SK-N-SH treated with all-trans-retinoic acid at 6 μM for 48 hours (cell line): ENCODE measurements around the gene NQO1.

Experiments
- ATAC-seq: fragments of 200-7000 bp; cut with Tn5 transposase; 3 replicates; pipeline ENCODE4 v1.9.1; 2020; ENCODE audit warnings: mild to moderate bottlenecking, moderate library complexity
- ARNTL ChIP-seq: fragments of 450-650 bp; formaldehyde crosslinking; IDR thresholded peaks from 2 replicates; pipeline ENCODE4 v1.5.0; 2020; ENCODE audit warnings: low read depth, mild to moderate bottlenecking, moderate library complexity, borderline replicate concordance
- BACH2 ChIP-seq: fragments of 250-450 bp; sonication (Bioruptor Pico); IDR thresholded peaks from 2 replicates; pipeline ENCODE4 v1.9.0; 2021; ENCODE audit warnings: mild to moderate bottlenecking, borderline replicate concordance
- ESRRG ChIP-seq: fragments of 250-450 bp; sonication (Bioruptor Pico); IDR thresholded peaks from 2 replicates; pipeline ENCODE4 v1.6.1; 2021; ENCODE audit warnings: mild to moderate bottlenecking
- GLIS3 ChIP-seq: fragments of 250-450 bp; sonication (Bioruptor Pico); IDR thresholded peaks from 2 replicates; pipeline ENCODE4 v1.5.0; 2020; ENCODE audit warnings: mild to moderate bottlenecking, moderate library complexity
- ISL1 ChIP-seq: fragments of 250-450 bp; sonication (Bioruptor Pico); IDR thresholded peaks from 2 replicates; pipeline ENCODE4 v2.1.2; 2022; ENCODE audit warnings: mild to moderate bottlenecking, moderate library complexity
- OSR1 ChIP-seq: fragments of 250-450 bp; sonication (Bioruptor Pico); IDR thresholded peaks from 2 replicates; pipeline ENCODE4 v1.8.0; 2022; ENCODE audit warnings: moderate library complexity, mild to moderate bottlenecking, inconsistent platforms
- PPARA ChIP-seq: fragments of 250-450 bp; sonication (Bioruptor Pico); IDR thresholded peaks from 2 replicates; pipeline ENCODE4 v1.5.0; 2020; ENCODE audit warnings: mild to moderate bottlenecking, borderline replicate concordance
- RARB ChIP-seq: fragments of 250-450 bp; sonication (Bioruptor Pico); IDR thresholded peaks from 2 replicates; pipeline ENCODE4 v1.8.0; 2021; ENCODE audit warnings: mild to moderate bottlenecking, moderate library complexity
- SNAI2 ChIP-seq: fragments of 250-450 bp; sonication (Bioruptor Pico); IDR thresholded peaks from 2 replicates; pipeline ENCODE4 v1.5.0; 2020; ENCODE audit warnings: mild to moderate bottlenecking, moderate library complexity
- TCF4 ChIP-seq: fragments of 250-450 bp; sonication (Bioruptor Pico); IDR thresholded peaks from 2 replicates; pipeline ENCODE4 v1.8.0; 2021; ENCODE audit warnings: mild to moderate bottlenecking, moderate library complexity, borderline replicate concordance
- TOX ChIP-seq: fragments of 250-450 bp; sonication (Bioruptor Pico); IDR thresholded peaks from 2 replicates; pipeline ENCODE4 v1.8.0; 2021; ENCODE audit warnings: mild to moderate bottlenecking, moderate library complexity, borderline replicate concordance
- TSHZ2 ChIP-seq: fragments of 250-450 bp; sonication (Bioruptor Pico); IDR thresholded peaks from 2 replicates; pipeline ENCODE4 v1.5.0; 2020; ENCODE audit warnings: mild to moderate bottlenecking, moderate library complexity
- ZC3H10 ChIP-seq: fragments of 250-450 bp; sonication (Bioruptor Pico); IDR thresholded peaks from 2 replicates; pipeline ENCODE4 v1.5.1; 2021; ENCODE audit warnings: mild to moderate bottlenecking, moderate library complexity
- ZFP3 ChIP-seq: fragments of 250-450 bp; sonication (Bioruptor Pico); IDR thresholded peaks from 2 replicates; pipeline ENCODE4 v1.5.0; 2020; ENCODE audit warnings: mild to moderate bottlenecking, moderate library complexity
- ZFP30 ChIP-seq: fragments of 450-650 bp; formaldehyde crosslinking; IDR thresholded peaks from 2 replicates; pipeline ENCODE4 v1.5.0; 2022; ENCODE audit warnings: mild to moderate bottlenecking, moderate library complexity
- ZNF565 ChIP-seq: fragments of 450-650 bp; formaldehyde crosslinking; conservative IDR thresholded peaks from 2 replicates; pipeline ENCODE4 v1.5.0; 2020; ENCODE audit warnings: low read depth, mild to moderate bottlenecking, moderate library complexity
- ZNF8 ChIP-seq: fragments of 450-650 bp; formaldehyde crosslinking; IDR thresholded peaks from 2 replicates; pipeline ENCODE4 v1.5.0; 2020; ENCODE audit warnings: mild to moderate bottlenecking, moderate library complexity
- TF ChIP-seq, protein P1 (sequence below): fragments of 250-450 bp; sonication (Bioruptor Pico); IDR thresholded peaks from 2 replicates; pipeline ENCODE4 v1.8.0; 2020; ENCODE audit warnings: mild to moderate bottlenecking, moderate library complexity, borderline replicate concordance
- TF ChIP-seq, protein P2 (sequence below): fragments of 250-450 bp; sonication (Bioruptor Pico); IDR thresholded peaks from 2 replicates; pipeline ENCODE4 v1.8.0; 2021; ENCODE audit warnings: low read depth, mild to moderate bottlenecking, moderate library complexity, borderline replicate concordance
- TF ChIP-seq, protein P3 (sequence below): fragments of 250-450 bp; sonication (Bioruptor Pico); IDR thresholded peaks from 2 replicates; pipeline ENCODE4 v1.5.1; 2021; ENCODE audit warnings: mild to moderate bottlenecking, moderate library complexity

NQO1 gene

DNA sequence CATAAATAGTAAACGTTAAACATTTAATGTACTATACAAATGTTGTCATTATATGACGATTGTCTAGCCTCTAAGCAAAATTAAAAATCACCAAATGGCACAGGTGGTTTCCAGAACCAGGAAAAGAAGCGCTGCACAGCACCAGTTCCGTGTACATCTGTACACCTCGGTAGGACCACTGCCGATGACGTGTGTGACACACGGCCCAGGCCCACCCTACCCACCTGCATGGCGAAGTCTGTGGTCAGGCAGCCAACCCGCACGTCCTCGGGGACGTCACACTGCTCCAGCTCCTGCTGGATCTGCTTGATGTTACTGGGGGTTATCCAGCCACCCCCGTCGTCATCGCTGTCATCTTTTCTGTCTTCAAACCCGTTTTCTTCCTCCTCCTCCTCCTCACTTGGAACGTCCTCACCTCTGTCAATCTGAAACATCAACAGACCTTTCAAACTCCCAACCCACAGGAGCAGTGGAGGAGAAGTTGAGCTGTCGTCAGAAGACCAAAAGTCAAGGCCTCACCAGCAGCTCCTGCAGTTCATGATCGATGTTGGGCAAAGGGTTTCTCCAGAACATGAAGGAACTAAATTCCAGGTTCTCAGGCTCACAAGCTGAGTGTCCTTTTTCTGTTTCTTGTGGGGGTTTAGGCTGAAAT is 22.5 kb upstream of the NQO1 start (continued):
- TF ChIP-seq, protein P1, sequence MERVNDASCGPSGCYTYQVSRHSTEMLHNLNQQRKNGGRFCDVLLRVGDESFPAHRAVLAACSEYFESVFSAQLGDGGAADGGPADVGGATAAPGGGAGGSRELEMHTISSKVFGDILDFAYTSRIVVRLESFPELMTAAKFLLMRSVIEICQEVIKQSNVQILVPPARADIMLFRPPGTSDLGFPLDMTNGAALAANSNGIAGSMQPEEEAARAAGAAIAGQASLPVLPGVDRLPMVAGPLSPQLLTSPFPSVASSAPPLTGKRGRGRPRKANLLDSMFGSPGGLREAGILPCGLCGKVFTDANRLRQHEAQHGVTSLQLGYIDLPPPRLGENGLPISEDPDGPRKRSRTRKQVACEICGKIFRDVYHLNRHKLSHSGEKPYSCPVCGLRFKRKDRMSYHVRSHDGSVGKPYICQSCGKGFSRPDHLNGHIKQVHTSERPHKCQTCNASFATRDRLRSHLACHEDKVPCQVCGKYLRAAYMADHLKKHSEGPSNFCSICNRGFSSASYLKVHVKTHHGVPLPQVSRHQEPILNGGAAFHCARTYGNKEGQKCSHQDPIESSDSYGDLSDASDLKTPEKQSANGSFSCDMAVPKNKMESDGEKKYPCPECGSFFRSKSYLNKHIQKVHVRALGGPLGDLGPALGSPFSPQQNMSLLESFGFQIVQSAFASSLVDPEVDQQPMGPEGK: no peak
- TF ChIP-seq ZNF565 (CRISPR knock-in tag) (no peak), OSR1 (no peak), BACH2 (CRISPR knock-in tag) (no peak), RARB (CRISPR knock-in tag) (no peak), ZFP30 (no peak), SNAI2 (CRISPR knock-in tag) (no peak)
- TF ChIP-seq, protein P2, sequence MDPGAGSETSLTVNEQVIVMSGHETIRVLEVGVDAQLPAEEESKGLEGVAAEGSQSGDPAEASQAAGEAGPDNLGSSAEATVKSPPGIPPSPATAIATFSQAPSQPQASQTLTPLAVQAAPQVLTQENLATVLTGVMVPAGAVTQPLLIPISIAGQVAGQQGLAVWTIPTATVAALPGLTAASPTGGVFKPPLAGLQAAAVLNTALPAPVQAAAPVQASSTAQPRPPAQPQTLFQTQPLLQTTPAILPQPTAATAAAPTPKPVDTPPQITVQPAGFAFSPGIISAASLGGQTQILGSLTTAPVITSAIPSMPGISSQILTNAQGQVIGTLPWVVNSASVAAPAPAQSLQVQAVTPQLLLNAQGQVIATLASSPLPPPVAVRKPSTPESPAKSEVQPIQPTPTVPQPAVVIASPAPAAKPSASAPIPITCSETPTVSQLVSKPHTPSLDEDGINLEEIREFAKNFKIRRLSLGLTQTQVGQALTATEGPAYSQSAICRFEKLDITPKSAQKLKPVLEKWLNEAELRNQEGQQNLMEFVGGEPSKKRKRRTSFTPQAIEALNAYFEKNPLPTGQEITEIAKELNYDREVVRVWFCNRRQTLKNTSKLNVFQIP (CRISPR knock-in tag): no peak

GRCh38 chr16:69747115-69747514 is 20.8 kb upstream of the NQO1 start:
- ATAC-seq: no peak
- TF ChIP-seq OSR1: no peak

- TF ChIP-seq ZNF8 (CRISPR knock-in tag): no peak
- TF ChIP-seq PPARA (CRISPR knock-in tag): no peak
- TF ChIP-seq RARB (CRISPR knock-in tag): no peak
- TF ChIP-seq, protein P2 (CRISPR knock-in tag): no peak
- no peak for TF ChIP-seq ZNF565 (CRISPR knock-in tag)
- TF ChIP-seq ZFP3 (CRISPR knock-in tag): no peak
- no peak for TF ChIP-seq BACH2 (CRISPR knock-in tag)
- no peak for TF ChIP-seq TOX (CRISPR knock-in tag)
- no peak for TF ChIP-seq TCF4 (CRISPR knock-in tag)
- no peak for TF ChIP-seq ZC3H10
- no peak for TF ChIP-seq ISL1 (CRISPR knock-in tag)
- TF ChIP-seq, protein P3, sequence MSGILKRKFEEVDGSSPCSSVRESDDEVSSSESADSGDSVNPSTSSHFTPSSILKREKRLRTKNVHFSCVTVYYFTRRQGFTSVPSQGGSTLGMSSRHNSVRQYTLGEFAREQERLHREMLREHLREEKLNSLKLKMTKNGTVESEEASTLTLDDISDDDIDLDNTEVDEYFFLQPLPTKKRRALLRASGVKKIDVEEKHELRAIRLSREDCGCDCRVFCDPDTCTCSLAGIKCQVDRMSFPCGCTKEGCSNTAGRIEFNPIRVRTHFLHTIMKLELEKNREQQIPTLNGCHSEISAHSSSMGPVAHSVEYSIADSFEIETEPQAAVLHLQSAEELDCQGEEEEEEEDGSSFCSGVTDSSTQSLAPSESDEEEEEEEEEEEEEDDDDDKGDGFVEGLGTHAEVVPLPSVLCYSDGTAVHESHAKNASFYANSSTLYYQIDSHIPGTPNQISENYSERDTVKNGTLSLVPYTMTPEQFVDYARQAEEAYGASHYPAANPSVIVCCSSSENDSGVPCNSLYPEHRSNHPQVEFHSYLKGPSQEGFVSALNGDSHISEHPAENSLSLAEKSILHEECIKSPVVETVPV (CRISPR knock-in tag): no peak
- ATAC-seq: no peak
These were observed 19.6 kb upstream of the NQO1 start for GRCh38 chr16:69745959-69746358.

DNA sequence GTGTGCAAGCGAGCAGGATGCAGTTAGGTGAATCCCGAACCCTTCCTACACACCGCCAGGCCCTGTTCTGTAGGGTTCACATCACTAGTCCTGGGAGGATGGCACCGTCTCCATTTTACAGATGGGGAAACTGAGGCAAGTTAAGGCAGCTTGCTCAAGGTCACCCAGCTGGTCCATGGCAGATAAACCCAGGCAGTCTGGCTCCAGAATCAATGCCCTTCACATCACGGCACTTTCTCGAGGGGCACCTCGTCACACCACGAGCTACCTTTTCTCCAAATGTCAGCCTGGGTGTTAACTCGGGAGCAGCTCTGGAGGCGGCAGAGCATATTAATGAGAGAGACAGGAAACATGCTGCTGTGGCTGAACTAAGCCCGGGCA is 18.9 kb upstream of the NQO1 start:
- no peak for ATAC-seq
- TF ChIP-seq RARB (CRISPR knock-in tag): no peak
- no peak for TF ChIP-seq SNAI2 (CRISPR knock-in tag)
- TF ChIP-seq TCF4 (CRISPR knock-in tag): no peak
- no peak for TF ChIP-seq ZFP30
- TF ChIP-seq ZNF8 (CRISPR knock-in tag): no peak
- no peak for TF ChIP-seq ESRRG (CRISPR knock-in tag)
- TF ChIP-seq PPARA (CRISPR knock-in tag): no peak
- no peak for TF ChIP-seq TOX (CRISPR knock-in tag)
- TF ChIP-seq GLIS3: no peak
- TF ChIP-seq ISL1 (CRISPR knock-in tag): no peak
- TF ChIP-seq ZFP3 (CRISPR knock-in tag): no peak
- TF ChIP-seq, protein P2 (CRISPR knock-in tag): no peak
- TF ChIP-seq BACH2 (CRISPR knock-in tag): no peak
- TF ChIP-seq TSHZ2: no peak
- TF ChIP-seq ARNTL (CRISPR knock-in tag): no peak
- TF ChIP-seq ZNF565 (CRISPR knock-in tag): no peak
- TF ChIP-seq, protein P1: no peak
